SK-N-SH (cell line): Measurements from ENCODE around the gene HOXA2. TPM values are rescaled to one million over a fixed set of nuclear protein-coding genes. Genes with fewer than 3 reads are reported as not detected.

Experiments used
- CTCF ChIA-PET: fragments of 300-600, 350-600 bp; formaldehyde crosslinking; extraction: SDS; loops from one replicate; lab custom pipeline; 2021; lab: Yijun Ruan, JAX
- POLR2A ChIA-PET: fragments of 350-600 bp; sonication (Branson Sonifier 250); formaldehyde crosslinking; extraction: SDS; loops from one replicate; lab custom pipeline; 2020; ENCODE audit warnings: antibody characterized with exemption, inconsistent platforms; lab: Yijun Ruan, JAX
- DNase-seq: peaks from one replicate; pipeline ENCODE4 v3.0.0; 2012
- H2AFZ ChIP-seq: fragments of 200-600 bp; sonication (generic); 2 replicates; pipeline ENCODE4 v1.8.1; 2016; ENCODE audit warnings: antibody characterized with exemption, mild to moderate bottlenecking, low read depth
- H3F3A ChIP-seq: fragments of 200-600 bp; sonication (generic); replicated peaks from 2 replicates; pipeline ENCODE3; 2016; ENCODE audit warnings: antibody characterized with exemption, mild to moderate bottlenecking; ENCODE audit not compliant: insufficient read depth
- H3K27ac ChIP-seq, 2 experiments: fragments of 200-500 bp in 1 of 2; fragments of 200-600 bp in 1 of 2; sonication (Bioruptor generic) in 1 of 2; sonication (generic), shearing (Covaris generic) in 1 of 2; 2 replicates each; pipeline versions ENCODE4 v1.5.1 to v1.6.1; 2014 to 2016; ENCODE audit warnings: low read depth in 2 of 2, inconsistent platforms in 1 of 2, low read length in 1 of 2, mild to moderate bottlenecking in 1 of 2, mixed read lengths in 1 of 2
- H3K27me3 ChIP-seq: fragments of 200-600 bp; sonication (generic), shearing (Covaris generic); 2 replicates; pipeline ENCODE4 v1.6.1; 2016; ENCODE audit warnings: mixed run types; ENCODE audit not compliant: insufficient read depth
- H3K36me3 ChIP-seq, 2 experiments: fragments of 200-500 bp in 1 of 2; fragments of 200-600 bp in 1 of 2; sonication (Bioruptor generic) in 1 of 2; sonication (generic) in 1 of 2; replicated peaks in 1 of 2; 2 replicates each; pipeline versions ENCODE3 to v1.5.1; 2014 to 2016; ENCODE audit warnings: low read length in 1 of 2, mild to moderate bottlenecking in 1 of 2; ENCODE audit not compliant: insufficient read depth in 2 of 2, control insufficient read depth in 1 of 2
- H3K4me1 ChIP-seq, 2 experiments: fragments of 200-500 bp in 1 of 2; fragments of 200-600 bp in 1 of 2; sonication (Bioruptor generic) in 1 of 2; sonication (generic), shearing (Covaris generic) in 1 of 2; 2 replicates each; pipeline versions ENCODE4 v1.5.1 to v1.6.1; 2014 to 2016; ENCODE audit warnings: low read depth in 1 of 2, low read length in 1 of 2, mixed run types in 1 of 2; ENCODE audit not compliant: insufficient read depth in 2 of 2, control insufficient read depth in 1 of 2
- H3K4me2 ChIP-seq: fragments of 200-600 bp; sonication (generic), shearing (Covaris generic); 2 replicates; pipeline ENCODE4 v1.6.1; 2017; ENCODE audit warnings: mixed run types
- H3K4me3 ChIP-seq, 2 experiments: fragments of 200-500 bp in 1 of 2; fragments of 200-600 bp in 1 of 2; sonication (Bioruptor generic) in 1 of 2; sonication (generic), shearing (Covaris generic) in 1 of 2; 2 replicates each; pipeline versions ENCODE4 v1.5.1 to v1.8.1; 2014 to 2016; ENCODE audit warnings: low read depth in 2 of 2, inconsistent platforms in 1 of 2, low read length in 1 of 2, mild to moderate bottlenecking in 1 of 2, mixed read lengths in 1 of 2, moderate library complexity in 1 of 2
- H3K79me2 ChIP-seq: fragments of 200-600 bp; sonication (generic); 2 replicates; pipeline ENCODE4 v1.8.1; 2017; ENCODE audit warnings: mild to moderate bottlenecking; ENCODE audit not compliant: insufficient read depth
- H3K9ac ChIP-seq: fragments of 200-600 bp; sonication (generic); 2 replicates; pipeline ENCODE4 v1.6.1; 2017; ENCODE audit warnings: mixed run types
- H3K9me2 ChIP-seq: fragments of 200-600 bp; sonication (generic); 2 replicates; pipeline ENCODE4 v1.6.1; 2017; ENCODE audit warnings: mixed run types
- H3K9me3 ChIP-seq: fragments of 200-600 bp; sonication (generic); 2 replicates; pipeline ENCODE4 v1.6.1; 2017; ENCODE audit warnings: mixed run types, mild to moderate bottlenecking, moderate library complexity
- H4K20me1 ChIP-seq: fragments of 200-600 bp; sonication (generic); 2 replicates; pipeline ENCODE4 v1.6.1; 2017; ENCODE audit warnings: mild to moderate bottlenecking, mixed run types; ENCODE audit not compliant: insufficient read depth
- FOXJ3 ChIP-seq: sonication (generic); formaldehyde crosslinking; IDR thresholded peaks from 2 replicates; pipeline ENCODE4 v1.5.1; 2020; ENCODE audit warnings: mild to moderate bottlenecking, missing genetic modification reagents
- GATA2 ChIP-seq: sonication (generic); formaldehyde crosslinking; IDR thresholded peaks from 2 replicates; pipeline ENCODE4 v1.5.0; 2020; ENCODE audit warnings: mild to moderate bottlenecking, missing genetic modification reagents
- MEF2A ChIP-seq: IDR thresholded peaks from 2 replicates; pipeline ENCODE4 v1.4.0; 2012; ENCODE audit warnings: low read depth, borderline replicate concordance
- TEAD4 ChIP-seq: IDR thresholded peaks from 2 replicates; pipeline ENCODE4 v1.4.0; 2012; ENCODE audit warnings: mild to moderate bottlenecking, borderline replicate concordance; ENCODE audit not compliant: insufficient read depth
- WGBS: methylation state at CpG from one replicate; pipeline ENCODE4 v1.1.6; 2017; ENCODE audit warnings: low lambda C conversion rate; 5-methylcytosine and 5-hydroxymethylcytosine counted together
- polyA plus RNA-seq, 3 experiments: library from polyadenylated mRNA; depleted of rRNA; stranded (reverse); fragments of >200 nt; gene quantifications; 2 replicates each; pipeline ENCODE4 v1.2.3, GENCODE V29; 2012
- TF ChIP-seq, protein P1 (sequence below): fragments of 200-600 bp; sonication (generic); IDR thresholded peaks from 2 replicates; pipeline ENCODE4 v1.6.1; 2017; ENCODE audit warnings: antibody characterized with exemption, mild to moderate bottlenecking, moderate library complexity
- TF ChIP-seq, protein P2 (sequence below): IDR thresholded peaks from 2 replicates; pipeline ENCODE4; 2012
- TF ChIP-seq, protein P3 (sequence below): fragments of 150-350 bp; IDR thresholded peaks from 2 replicates; pipeline ENCODE4 v1.6.1; 2017; ENCODE audit warnings: antibody characterized with exemption, low read length, low read depth, borderline replicate concordance

Gene HOXA2
- polyA plus RNA-seq, 1 of the 3 experiments (the other 2 are of a cell fraction): not detected

GRCh38 chr7:27126596-27127327 lies 24.3 kb upstream of the HOXA2 start:
- Histone ChIP-seq H3K79me2 (no peaks in the 10 kb centered on the region), H3F3A (no peaks in the 10 kb centered on the region), H3K36me3 (no peaks in the 10 kb centered on the region), H3K4me3 (no peak overlapping the region), H2AFZ (no peak overlapping the region), H3K9ac (no peak overlapping the region), H4K20me1 (no peaks in the 10 kb centered on the region), H3K4me1 (peaks cover 0 to 4% of the 10 kb centered on the region in 2 experiments; a peak in 1 of 4 replicates), H3K27ac (no peak overlapping the region), H3K9me2 (no peaks in the 10 kb centered on the region), H3K27me3 (peaks cover 91% of the 10 kb centered on the region), H3K4me2 (no peak overlapping the region), H3K9me3 (no peaks in the 10 kb centered on the region)
- ChIA-PET CTCF (interaction anchor here (0.7 to 3.4 kb wide), 6 partner anchors 11 to 334 kb away, joined by 3 to 18 read pairs (median 4); partner anchors contain the start of gene HOXA5), POLR2A (interaction anchor here (0.7 kb wide), 1 partner anchor 407 kb away, joined by 3 read pairs; no protein-coding TSS in a partner anchor)
- no peak for TF ChIP-seq FOXJ3 (CRISPR knock-in tag)
- TF ChIP-seq, protein P1, sequence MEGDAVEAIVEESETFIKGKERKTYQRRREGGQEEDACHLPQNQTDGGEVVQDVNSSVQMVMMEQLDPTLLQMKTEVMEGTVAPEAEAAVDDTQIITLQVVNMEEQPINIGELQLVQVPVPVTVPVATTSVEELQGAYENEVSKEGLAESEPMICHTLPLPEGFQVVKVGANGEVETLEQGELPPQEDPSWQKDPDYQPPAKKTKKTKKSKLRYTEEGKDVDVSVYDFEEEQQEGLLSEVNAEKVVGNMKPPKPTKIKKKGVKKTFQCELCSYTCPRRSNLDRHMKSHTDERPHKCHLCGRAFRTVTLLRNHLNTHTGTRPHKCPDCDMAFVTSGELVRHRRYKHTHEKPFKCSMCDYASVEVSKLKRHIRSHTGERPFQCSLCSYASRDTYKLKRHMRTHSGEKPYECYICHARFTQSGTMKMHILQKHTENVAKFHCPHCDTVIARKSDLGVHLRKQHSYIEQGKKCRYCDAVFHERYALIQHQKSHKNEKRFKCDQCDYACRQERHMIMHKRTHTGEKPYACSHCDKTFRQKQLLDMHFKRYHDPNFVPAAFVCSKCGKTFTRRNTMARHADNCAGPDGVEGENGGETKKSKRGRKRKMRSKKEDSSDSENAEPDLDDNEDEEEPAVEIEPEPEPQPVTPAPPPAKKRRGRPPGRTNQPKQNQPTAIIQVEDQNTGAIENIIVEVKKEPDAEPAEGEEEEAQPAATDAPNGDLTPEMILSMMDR: no peak
- TF ChIP-seq, protein P2, sequence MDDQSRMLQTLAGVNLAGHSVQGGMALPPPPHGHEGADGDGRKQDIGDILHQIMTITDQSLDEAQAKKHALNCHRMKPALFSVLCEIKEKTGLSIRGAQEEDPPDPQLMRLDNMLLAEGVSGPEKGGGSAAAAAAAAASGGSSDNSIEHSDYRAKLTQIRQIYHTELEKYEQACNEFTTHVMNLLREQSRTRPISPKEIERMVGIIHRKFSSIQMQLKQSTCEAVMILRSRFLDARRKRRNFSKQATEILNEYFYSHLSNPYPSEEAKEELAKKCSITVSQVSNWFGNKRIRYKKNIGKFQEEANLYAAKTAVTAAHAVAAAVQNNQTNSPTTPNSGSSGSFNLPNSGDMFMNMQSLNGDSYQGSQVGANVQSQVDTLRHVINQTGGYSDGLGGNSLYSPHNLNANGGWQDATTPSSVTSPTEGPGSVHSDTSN: no peak
- DNase-seq: no peak
- WGBS: 4% methylated on average over 3 of the region's 3 CpGs

GRCh38 chr7:27125986-27126394 lies 23.5 kb upstream of the HOXA2 start:
- 9% methylated on average over 5 of the region's 5 CpGs for WGBS
- H3K27me3 ChIP-seq: peaks cover 91% of the 10 kb centered on the region
- no peaks in the 10 kb centered on the region for H4K20me1 ChIP-seq
- no peak overlapping the region for H3K4me2 ChIP-seq
- no peak overlapping the region for H3K27ac ChIP-seq
- H2AFZ ChIP-seq: no peak overlapping the region
- DNase-seq: no peak
- peaks cover 0 to 1% of the 10 kb centered on the region in 2 experiments; a peak in 1 of 4 replicates for H3K4me1 ChIP-seq
- TF ChIP-seq MEF2A: no peak
- TF ChIP-seq, protein P2: no peak
- TF ChIP-seq TEAD4: no peak
- TF ChIP-seq, protein P3, sequence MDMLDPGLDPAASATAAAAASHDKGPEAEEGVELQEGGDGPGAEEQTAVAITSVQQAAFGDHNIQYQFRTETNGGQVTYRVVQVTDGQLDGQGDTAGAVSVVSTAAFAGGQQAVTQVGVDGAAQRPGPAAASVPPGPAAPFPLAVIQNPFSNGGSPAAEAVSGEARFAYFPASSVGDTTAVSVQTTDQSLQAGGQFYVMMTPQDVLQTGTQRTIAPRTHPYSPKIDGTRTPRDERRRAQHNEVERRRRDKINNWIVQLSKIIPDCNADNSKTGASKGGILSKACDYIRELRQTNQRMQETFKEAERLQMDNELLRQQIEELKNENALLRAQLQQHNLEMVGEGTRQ: no peak
- TF ChIP-seq GATA2 (CRISPR knock-in tag): no peak
- no peaks in the 10 kb centered on the region for H3K79me2 ChIP-seq
- no peaks in the 10 kb centered on the region for H3F3A ChIP-seq
- H3K4me3 ChIP-seq: no peak overlapping the region
- ChIA-PET CTCF (interaction anchor here (0.7 to 3.4 kb wide), 2 partner anchors 36 to 334 kb away, joined by 3 to 18 read pairs; no protein-coding TSS in a partner anchor), POLR2A (interaction anchor here (0.7 kb wide), 1 partner anchor 406 kb away, joined by 3 read pairs; no protein-coding TSS in a partner anchor)
- H3K36me3 ChIP-seq: no peaks in the 10 kb centered on the region
- no peak overlapping the region for H3K9ac ChIP-seq
- no peaks in the 10 kb centered on the region for H3K9me2 ChIP-seq
- H3K9me3 ChIP-seq: no peaks in the 10 kb centered on the region
